ENCODE results near the gene UBE2M. TPM values are rescaled to one million over a fixed set of nuclear protein-coding genes. Genes with fewer than 3 reads are reported as not detected.
"Not testable (repeated sequence)": the region's sequence is repeated elsewhere in the genome, so short reads cannot be mapped to it uniquely, and the experiment has no call there.

The UBE2M gene
- total and polyA plus RNA-seq, 7 experiments from 2014 or later: 7.5 to 92.1 (median 49.3) TPM

GRCh38 chr19:58577581-58577980 is 19.2 kb upstream of the UBE2M start:
- H3K36me3 Mint-ChIP-seq; H3K27me3 ChIP-seq (ENCODE audit: control insufficient read depth in 2 of 2, insufficient read depth in 2 of 2, low read length in 2 of 2); H3K27me3 Mint-ChIP-seq; DNase-seq; H3K36me3 ChIP-seq (ENCODE audit: control insufficient read depth in 2 of 3, insufficient read depth in 3 of 3, low read length in 3 of 3); H3K9me3 Mint-ChIP-seq; H3K27ac ChIP-seq (ENCODE audit: low read depth, low read length); intact Hi-C loops (cut with micrococcal nuclease); H3K9me3 ChIP-seq (ENCODE audit: control insufficient read depth in 2 of 3, low read length in 3 of 3); ATAC-seq; H3K4me3 ChIP-seq (ENCODE audit: low read length): not testable (repeated sequence)
- ChIA-PET POLR2A (interaction anchor here (7.4 kb wide), 1 partner anchor 58 kb away, joined by 45 read pairs; the partner anchor contains the start of gene ZBTB45), CTCF (interaction anchor here (1.2 to 3.7 kb wide), 2 partner anchors 58 to 64 kb away, joined by 3 to 34 read pairs; partner anchors contain the start of gene ZBTB45)
- peak overlapping the region in 1 of 10 donors; percentile 59 for H3K4me3 Mint-ChIP-seq
- peaks cover 24 to 48% (median 42%) of the 10 kb centered on the region in 7 donors for H3K4me1 Mint-ChIP-seq
- peaks cover 13 to 19% of the 10 kb centered on the region in 2 donors for H3K4me1 ChIP-seq (ENCODE audit: control insufficient read depth in 2 of 2, insufficient read depth in 2 of 2, low read length in 2 of 2)
- peak overlapping the region in 6 of 9 donors; percentile 36 to 81 (median 54) for H3K27ac Mint-ChIP-seq

GRCh38 chr19:58575183-58576041 is 17.0 kb upstream of the UBE2M start:
- H3K4me1 ChIP-seq (ENCODE audit: control insufficient read depth in 2 of 2, insufficient read depth in 2 of 2, low read length in 2 of 2): peaks cover 19 to 20% of the 10 kb centered on the region in 2 donors
- Mint-ChIP-seq H3K27ac (peak overlapping the region; percentile 84 to 100 (median 93)), H3K4me1 (peaks cover 27 to 52% (median 47%) of the 10 kb centered on the region in 7 donors), H3K27me3 (peaks cover 0 to 4% (median 0%) of the 10 kb centered on the region in 5 donors), H3K4me3 (peak overlapping the region; percentile 82 to 98 (median 86)), H3K9me3 (peaks cover 0 to 3% (median 0%) of the 10 kb centered on the region in 11 donors), H3K36me3 (peaks cover 0 to 10% (median 4%) of the 10 kb centered on the region in 5 donors)
- ChIA-PET POLR2A (interaction anchor here (0.9 to 2.6 kb wide), 6 partner anchors 13 to 249 kb away, joined by 3 to 20 read pairs (median 8); partner anchors contain the start of genes CHMP2A, TRIM28, ZBTB45 and ZSCAN22), CTCF (interaction anchor here (0.8 to 3.7 kb wide), 3 partner anchors 54 to 61 kb away, joined by 4 to 34 read pairs (median 5); partner anchors contain the start of gene ZBTB45)
- intact Hi-C loops (cut with micrococcal nuclease): loop anchor here in 1 of 2 donors (1.0 kb wide), 1 partner anchor 109 kb away; no protein-coding TSS in a partner anchor
- no peaks in the 10 kb centered on the region for H3K9me3 ChIP-seq (ENCODE audit: control insufficient read depth in 2 of 3, low read length in 3 of 3)
- DNase-seq: peak; percentile 58 to 84 (median 70)
- ATAC-seq: peak; percentile 48
- peak overlapping the region; percentile 97 for H3K27ac ChIP-seq (ENCODE audit: low read depth, low read length)
- peaks cover 0 to 2% (median 0%) of the 10 kb centered on the region in 3 experiments for H3K36me3 ChIP-seq (ENCODE audit: control insufficient read depth in 2 of 3, insufficient read depth in 3 of 3, low read length in 3 of 3)
- peak overlapping the region; percentile 90 for H3K4me3 ChIP-seq (ENCODE audit: low read length)
- no peaks in the 10 kb centered on the region for H3K27me3 ChIP-seq (ENCODE audit: control insufficient read depth in 2 of 2, insufficient read depth in 2 of 2, low read length in 2 of 2)

GRCh38 chr19:58573658-58574164 is 15.3 kb upstream of the UBE2M start:
- Mint-ChIP-seq H3K27me3 (peaks cover 0 to 4% (median 0%) of the 10 kb centered on the region in 5 donors), H3K27ac (peak overlapping the region; percentile 97 to 100 (median 100)), H3K36me3 (peaks cover 0 to 10% (median 5%) of the 10 kb centered on the region in 5 donors), H3K4me3 (peak overlapping the region; percentile 82 to 100 (median 98)), H3K9me3 (peaks cover 0 to 3% (median 0%) of the 10 kb centered on the region in 11 donors), H3K4me1 (peaks cover 27 to 48% (median 37%) of the 10 kb centered on the region in 7 donors)
- H3K27me3 ChIP-seq (ENCODE audit: control insufficient read depth in 2 of 2, insufficient read depth in 2 of 2, low read length in 2 of 2): no peaks in the 10 kb centered on the region
- H3K4me1 ChIP-seq (ENCODE audit: control insufficient read depth in 2 of 2, insufficient read depth in 2 of 2, low read length in 2 of 2): peaks cover 19 to 20% of the 10 kb centered on the region in 2 donors
- peak overlapping the region; percentile 97 for H3K27ac ChIP-seq (ENCODE audit: low read depth, low read length)
- POLR2A ChIA-PET: interaction anchor here (0.6 to 2.6 kb wide), 3 partner anchors 11 to 54 kb away, joined by 3 to 20 read pairs (median 5); partner anchors contain the start of gene ZBTB45
- DNase-seq (no peak), ATAC-seq (no peak)
- intact Hi-C loops (cut with micrococcal nuclease): loop anchor here (1.0 kb wide), 16 partner anchors 8 to 295 kb away; partner anchors contain the start of genes TRIM28 (in 2 of the 2), UBE2M (in 2 of the 2), ZBTB45 (in 2 of the 2) and ZNF132 (in 2 of the 2)
- no peaks in the 10 kb centered on the region for H3K9me3 ChIP-seq (ENCODE audit: control insufficient read depth in 2 of 3, low read length in 3 of 3)
- peaks cover 0 to 9% (median 0%) of the 10 kb centered on the region in 3 experiments for H3K36me3 ChIP-seq (ENCODE audit: control insufficient read depth in 2 of 3, insufficient read depth in 3 of 3, low read length in 3 of 3)
- peak overlapping the region; percentile 71 for H3K4me3 ChIP-seq (ENCODE audit: low read length)
- CTCF ChIA-PET: interaction anchor here (3.7 kb wide), 1 partner anchor 54 kb away, joined by 34 read pairs; the partner anchor contains the start of gene ZBTB45

- H3K4me3 Mint-ChIP-seq: peak within 1 kb of the TSS; percentile 82 to 100 (median 98)
- intact Hi-C loops (cut with micrococcal nuclease): loop anchor here (1.0 kb wide), 17 partner anchors 8 to 295 kb away; partner anchors contain the start of genes TRIM28 (in 2 of the 2), UBE2M (in 2 of the 2), ZBTB45 (in 2 of the 2) and ZNF132 (in 2 of the 2)
Observed at GRCh38 chr19:58572818-58573657, 14.6 kb upstream of the UBE2M start, which contains the start of gene MZF1. Gene MZF1 (minus strand): TSS chr19:58573335. CDS start chr19:58571389, 1,946 bp downstream.

GRCh38 chr19:58572026-58572817 is 13.8 kb upstream of the UBE2M start:
- no peak for DNase-seq
- Mint-ChIP-seq H3K9me3 (peaks cover 0 to 3% (median 0%) of the 10 kb centered on the region in 11 donors), H3K4me3 (peak overlapping the region; percentile 82 to 100 (median 98)), H3K36me3 (peaks cover 0 to 13% (median 10%) of the 10 kb centered on the region in 5 donors), H3K27ac (peak overlapping the region; percentile 97 to 100 (median 100)), H3K27me3 (peaks cover 0 to 4% (median 0%) of the 10 kb centered on the region in 5 donors), H3K4me1 (peaks cover 27 to 46% (median 33%) of the 10 kb centered on the region in 7 donors)
- no peak for ATAC-seq
- peak overlapping the region; percentile 71 for H3K4me3 ChIP-seq (ENCODE audit: low read length)
- peaks cover 19 to 20% of the 10 kb centered on the region in 2 donors for H3K4me1 ChIP-seq (ENCODE audit: control insufficient read depth in 2 of 2, insufficient read depth in 2 of 2, low read length in 2 of 2)
- peak overlapping the region; percentile 97 for H3K27ac ChIP-seq (ENCODE audit: low read depth, low read length)
- intact Hi-C loops (cut with micrococcal nuclease): loop anchor here in 1 of 2 donors (1.0 kb wide), 1 partner anchor 9 kb away; no protein-coding TSS in a partner anchor
- ChIA-PET POLR2A (interaction anchor here (0.8 to 4.2 kb wide), 8 partner anchors 10 to 53 kb away, joined by 3 to 40 read pairs (median 10); partner anchors contain the start of genes CHMP2A, TRIM28, UBE2M and ZBTB45), CTCF (interaction anchor here (1.1 to 1.2 kb wide), 2 partner anchors 8 to 11 kb away, joined by 3 read pairs; no protein-coding TSS in a partner anchor)
- H3K27me3 ChIP-seq (ENCODE audit: control insufficient read depth in 2 of 2, insufficient read depth in 2 of 2, low read length in 2 of 2): no peaks in the 10 kb centered on the region
- no peaks in the 10 kb centered on the region for H3K9me3 ChIP-seq (ENCODE audit: control insufficient read depth in 2 of 3, low read length in 3 of 3)
- H3K36me3 ChIP-seq (ENCODE audit: control insufficient read depth in 2 of 3, insufficient read depth in 3 of 3, low read length in 3 of 3): peaks cover 0 to 9% (median 0%) of the 10 kb centered on the region in 3 experiments

More at GRCh38 chr19:58572818-58573657, 14.6 kb upstream of the UBE2M start, which contains the start of gene MZF1:
- DNase-seq (peak; percentile 97 to 100 (median 100)), ATAC-seq (peak; percentile 81)
- H3K9me3 Mint-ChIP-seq: peaks cover 0 to 3% (median 0%) of the 10 kb centered on the region in 11 donors
- H3K4me1 Mint-ChIP-seq: peaks cover 27 to 50% (median 33%) of the 10 kb centered on the region in 7 donors
- peaks cover 0 to 9% (median 0%) of the 10 kb centered on the region in 3 experiments for H3K36me3 ChIP-seq (ENCODE audit: control insufficient read depth in 2 of 3, insufficient read depth in 3 of 3, low read length in 3 of 3)
- peak within 1 kb of the TSS; percentile 97 to 100 (median 100) for H3K27ac Mint-ChIP-seq
- peaks cover 0 to 4% (median 0%) of the 10 kb centered on the region in 5 donors for H3K27me3 Mint-ChIP-seq
- peaks cover 19 to 20% of the 10 kb centered on the region in 2 donors for H3K4me1 ChIP-seq (ENCODE audit: control insufficient read depth in 2 of 2, insufficient read depth in 2 of 2, low read length in 2 of 2)
- ChIA-PET POLR2A (interaction anchor here (0.6 to 4.2 kb wide), 8 partner anchors 11 to 210 kb away, joined by 3 to 40 read pairs (median 10); partner anchors contain the start of genes CHMP2A, TRIM28, UBE2M and ZBTB45), CTCF (no interaction called here)
- H3K4me3 ChIP-seq (ENCODE audit: low read length): peak within 1 kb of the TSS; percentile 71
- H3K27me3 ChIP-seq (ENCODE audit: control insufficient read depth in 2 of 2, insufficient read depth in 2 of 2, low read length in 2 of 2): no peaks in the 10 kb centered on the region
- peak within 1 kb of the TSS; percentile 97 for H3K27ac ChIP-seq (ENCODE audit: low read depth, low read length)
- H3K9me3 ChIP-seq (ENCODE audit: control insufficient read depth in 2 of 3, low read length in 3 of 3): no peaks in the 10 kb centered on the region
- H3K36me3 Mint-ChIP-seq: peaks cover 0 to 12% (median 9%) of the 10 kb centered on the region in 5 donors

Data from naive thymus-derived CD4-positive, alpha-beta T cell (primary cell).